NCI-H510A treated with DMSO at 0.1 percent for 48 hours (cell line): ENCODE data around the gene TEF.
A peak's percentile ranks its signal among the peaks of the same experiment; 100 is the strongest.

Source experiments
- DNase-seq: peaks from one replicate; lab custom pipeline; 2025; lab: John Stamatoyannopoulos, UW

Gene TEF

GRCh38 chr22:41354979-41355378 is 26.8 kb upstream of the TEF start:
- no peak for DNase-seq

DNA sequence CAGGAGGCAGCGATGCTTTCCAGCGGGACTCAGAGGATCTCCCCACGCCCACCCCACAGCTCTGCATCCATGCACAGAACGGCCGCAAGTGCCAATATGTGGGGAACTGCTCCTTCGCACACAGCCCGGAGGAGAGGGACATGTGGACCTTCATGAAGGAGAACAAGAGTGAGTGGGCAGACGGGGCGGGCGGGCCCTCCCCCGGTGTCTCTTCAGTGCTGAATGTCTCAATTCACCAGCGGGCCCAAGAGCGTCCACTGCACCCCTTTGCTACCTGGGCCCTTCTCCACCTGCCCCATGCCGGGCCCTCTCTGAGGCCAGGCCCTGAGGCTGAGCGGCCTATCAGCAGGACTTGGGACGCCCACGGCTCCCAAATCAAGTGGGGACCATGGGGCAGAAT is 25.8 kb upstream of the TEF start:
- no peak for DNase-seq

- DNase-seq: no peak
These were observed 25.2 kb upstream of the TEF start for GRCh38 chr22:41356430-41357028.

- DNase-seq: no peak
These were observed 24.6 kb upstream of the TEF start for GRCh38 chr22:41357191-41357590.

DNA sequence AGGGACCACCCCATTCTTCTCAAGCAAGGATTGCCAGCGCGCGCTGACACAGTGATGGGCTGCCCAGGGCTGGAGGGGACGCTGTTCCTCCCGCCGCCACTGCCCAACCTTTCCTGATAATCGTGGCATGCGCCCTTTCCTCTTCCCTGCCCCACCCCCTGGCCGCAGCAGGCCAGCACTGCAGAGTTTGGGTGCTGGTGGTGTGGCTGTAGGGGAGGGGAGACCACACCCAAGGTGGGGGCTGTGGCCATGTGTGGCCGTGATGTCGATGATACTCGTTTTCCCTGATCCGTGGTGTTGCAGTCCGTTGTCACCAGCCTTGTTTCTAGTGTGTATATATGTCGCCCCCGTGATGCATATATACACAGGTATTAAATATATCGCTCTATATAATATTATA is 22.8 kb upstream of the TEF start:
- no peak for DNase-seq

- no peak for DNase-seq
These were observed 22.4 kb upstream of the TEF start for GRCh38 chr22:41359376-41359775.

DNA sequence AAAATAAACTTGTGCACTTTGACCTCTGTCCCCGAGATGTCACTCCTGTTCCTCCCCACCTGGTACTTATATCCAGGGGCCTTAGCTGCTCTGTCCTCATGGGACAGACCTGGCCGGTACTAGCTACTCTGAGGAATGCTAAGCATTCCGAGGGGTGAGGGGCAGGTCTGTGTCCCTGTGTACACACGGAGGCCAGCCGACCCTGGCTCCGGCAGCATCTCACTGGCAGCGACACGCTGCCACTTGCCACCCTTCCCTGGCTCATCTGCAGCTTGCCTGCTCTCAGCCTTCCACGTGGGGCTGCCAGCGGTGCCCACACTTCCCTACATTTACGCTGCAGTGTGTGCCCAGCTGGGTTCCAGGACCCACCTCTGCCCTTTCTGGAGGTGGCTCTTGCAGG is 21.6 kb upstream of the TEF start:
- no peak for DNase-seq

DNA sequence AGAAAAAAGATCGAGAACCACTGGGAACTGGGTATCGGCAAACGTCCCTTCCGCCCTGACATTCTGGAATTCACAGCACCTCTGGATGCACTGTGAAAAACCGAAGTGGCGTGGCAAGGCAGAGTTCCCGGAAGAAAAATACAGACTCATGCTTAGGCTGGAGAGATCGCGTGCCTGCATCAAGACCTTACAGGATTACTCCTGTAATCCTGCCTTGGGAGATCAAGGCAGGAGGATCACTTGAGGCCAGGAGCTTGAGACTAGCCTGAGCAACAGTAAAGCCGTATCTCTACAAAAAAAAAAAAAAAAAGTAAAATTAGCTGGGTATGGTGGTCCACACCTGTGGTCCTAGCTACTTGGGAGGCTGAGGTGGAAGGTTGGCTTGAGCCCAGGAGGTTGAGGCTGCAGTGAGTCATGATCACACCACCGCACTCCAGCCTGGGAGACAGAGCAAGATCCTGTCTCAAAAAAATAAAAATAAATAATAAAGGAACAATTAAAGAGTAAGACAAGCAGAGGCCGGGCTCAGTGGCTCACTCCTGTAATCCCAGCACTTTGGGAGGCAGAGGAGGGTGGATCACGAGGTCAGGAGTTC is 19.9 kb upstream of the TEF start:
- no peak for DNase-seq

DNA sequence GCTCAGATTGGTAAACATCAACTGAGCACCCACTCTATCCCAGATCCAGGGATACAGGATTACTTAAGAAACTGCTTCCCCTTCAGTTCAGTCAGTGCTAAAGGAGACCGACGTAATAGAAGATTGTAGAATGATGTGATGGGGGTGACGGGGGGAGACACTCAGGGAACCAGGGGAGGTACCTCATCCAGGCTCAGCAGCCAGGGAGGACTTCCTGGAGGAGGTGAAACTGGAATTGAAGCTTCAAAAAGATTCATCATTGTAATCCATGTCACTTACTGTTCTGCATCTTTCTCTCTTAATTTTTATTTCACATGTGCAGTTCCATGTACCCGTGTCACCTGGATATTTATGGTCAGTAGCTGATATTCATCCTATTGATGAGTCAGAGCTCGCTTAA is 19.1 kb upstream of the TEF start:
- DNase-seq: no peak

DNA sequence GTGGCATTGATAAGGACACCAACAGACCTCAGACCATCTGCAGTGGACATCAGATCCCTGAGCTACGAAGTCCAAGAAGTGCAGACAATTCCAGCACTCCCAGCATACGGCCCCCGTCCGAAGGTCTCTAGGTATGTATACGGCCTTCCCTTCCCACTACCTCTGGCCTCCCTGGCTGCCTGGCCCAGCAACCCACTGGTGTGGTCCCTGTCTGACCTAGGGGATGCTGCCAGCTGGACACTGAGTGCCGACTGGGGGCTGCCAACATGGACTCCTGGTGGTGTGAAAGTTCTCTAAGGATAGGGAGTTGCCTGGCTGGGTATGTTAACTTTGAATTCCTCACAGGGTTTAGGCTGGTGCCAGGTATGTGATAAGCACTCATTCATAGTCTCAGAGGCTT is 17.5 kb upstream of the TEF start:
- DNase-seq: no peak

DNA sequence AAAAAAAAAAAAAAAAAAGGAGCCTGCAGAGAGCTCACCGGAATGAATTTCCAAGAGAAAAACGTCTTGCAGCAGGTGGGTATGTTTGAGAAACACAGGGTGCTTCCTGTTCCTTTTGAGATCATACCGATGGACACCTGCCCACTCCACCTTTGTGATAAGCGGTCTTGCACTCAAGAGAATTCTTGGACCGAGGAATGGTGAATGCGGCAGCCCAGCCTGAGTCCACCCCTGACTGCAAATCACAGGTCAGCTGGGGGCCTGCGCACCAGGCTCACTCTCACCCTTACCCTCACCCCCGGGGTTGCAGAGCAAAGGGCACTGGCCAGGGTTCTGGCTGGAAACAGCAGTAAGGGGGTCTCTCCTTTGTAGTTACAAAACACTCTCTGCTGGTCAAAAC is 16.8 kb upstream of the TEF start:
- no peak for DNase-seq

DNA sequence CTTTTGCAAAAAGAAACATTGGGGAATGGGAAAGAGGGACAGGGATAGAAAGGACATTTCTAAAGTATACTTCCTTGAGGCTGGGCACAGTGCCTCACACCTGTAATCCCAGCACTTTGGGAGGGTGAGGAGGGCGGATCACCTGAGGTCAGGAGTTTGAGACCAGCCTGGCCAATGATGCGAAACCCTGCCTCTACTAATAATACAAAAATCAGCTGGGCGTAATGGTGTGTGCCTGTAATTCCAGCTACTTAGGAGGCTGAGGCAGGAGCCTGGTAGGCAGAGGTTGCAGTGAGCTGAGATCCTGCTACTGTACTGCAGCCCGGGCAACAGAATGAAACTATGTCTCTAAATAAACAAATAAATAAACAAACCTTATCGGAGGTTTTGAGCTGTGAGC is 16.3 kb upstream of the TEF start:
- no peak for DNase-seq

DNA sequence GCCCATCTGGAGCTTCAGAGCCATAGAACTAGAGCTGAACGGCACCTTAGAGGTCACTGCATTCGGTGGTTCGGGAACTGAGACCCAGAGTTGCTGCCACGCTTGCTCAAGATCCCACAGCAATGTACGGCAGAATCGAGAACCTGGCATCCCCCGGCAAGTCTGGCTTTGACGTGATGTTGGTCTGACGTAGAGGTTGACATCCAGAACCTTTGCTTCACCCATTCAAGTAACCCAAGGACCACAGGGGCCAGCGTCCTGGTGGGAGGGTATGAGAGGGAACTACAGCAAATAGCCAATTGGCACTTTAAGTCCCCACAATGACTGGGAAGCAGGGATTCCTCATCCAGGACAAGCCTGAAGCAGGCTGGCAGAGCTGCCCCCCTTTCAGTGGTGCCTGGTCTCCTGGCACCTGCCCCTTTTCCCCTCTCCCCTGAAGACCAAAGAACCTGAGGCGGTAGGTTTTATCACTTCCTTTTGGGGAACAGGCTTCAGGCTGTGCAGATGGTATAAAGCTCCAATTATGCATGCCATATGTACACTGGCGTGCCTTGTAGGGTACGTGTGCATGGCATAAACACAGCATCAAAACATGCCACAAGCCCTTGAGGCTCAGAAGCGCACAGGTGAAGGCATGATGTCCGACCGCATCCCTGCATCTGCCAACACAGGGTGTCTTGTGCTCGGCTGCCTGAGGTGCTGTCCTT is 15.3 kb upstream of the TEF start:
- DNase-seq: no peak

- DNase-seq: peak; percentile 85
These were observed 14.6 kb upstream of the TEF start for GRCh38 chr22:41367039-41367679.

- peak; percentile 12 for DNase-seq
These were observed 13.8 kb upstream of the TEF start for GRCh38 chr22:41367680-41368542.

GRCh38 chr22:41368543-41369423 is 13.0 kb upstream of the TEF start:
- peak; percentile 49 for DNase-seq

- DNase-seq: peak; percentile 66
These were observed 12.4 kb upstream of the TEF start for GRCh38 chr22:41369424-41369745.

- no peak for DNase-seq
These were observed 11.9 kb upstream of the TEF start for GRCh38 chr22:41369837-41370236.

GRCh38 chr22:41377846-41378245 is 3.9 kb upstream of the TEF start:
- no peak for DNase-seq

GRCh38 chr22:41380993-41381328 is 781 bp upstream of the TEF start:
- DNase-seq: peak; percentile 19

- DNase-seq: no peak
These were observed 396 bp downstream of the TEF start for GRCh38 chr22:41382098-41382578.
